HG02642 (cell line): ENCODE measurements around the gene ACOT11.
"Not testable (repeated sequence)": the region's sequence is repeated elsewhere in the genome, so short reads cannot be mapped to it uniquely, and the experiment has no call there.

Experiments
- ATAC-seq: cut with Tn5 transposase; IDR thresholded peaks from one replicate; pipeline ENCODE4 v1.9.1; 2021; ENCODE audit warnings: mild to moderate bottlenecking; ENCODE audit not compliant: unreplicated experiment, poor library complexity

ACOT11 gene

GRCh38 chr1:54606990-54607325 is 58.9 kb downstream of the ACOT11 start:
- ATAC-seq: no peak

GRCh38 chr1:54607821-54608565 is 60.0 kb downstream of the ACOT11 start:
- ATAC-seq: no peak

- no peak for ATAC-seq
These were observed 60.7 kb downstream of the ACOT11 start for GRCh38 chr1:54608566-54609230.

GRCh38 chr1:54609301-54609921 is 61.4 kb downstream of the ACOT11 start:
- no peak for ATAC-seq

- no peak for ATAC-seq
These were observed 62.0 kb downstream of the ACOT11 start for GRCh38 chr1:54610048-54610447.

- ATAC-seq: no peak
These were observed 62.9 kb downstream of the ACOT11 start for GRCh38 chr1:54610601-54611580.

- no peak for ATAC-seq
These were observed 63.6 kb downstream of the ACOT11 start for GRCh38 chr1:54611621-54612020.

- no peak for ATAC-seq
These were observed 66.0 kb downstream of the ACOT11 start for GRCh38 chr1:54614024-54614423.

GRCh38 chr1:54614563-54614962 is 66.5 kb downstream of the ACOT11 start:
- ATAC-seq: no peak

- ATAC-seq: no peak
These were observed 67.7 kb downstream of the ACOT11 start for GRCh38 chr1:54615531-54616279.

- ATAC-seq: no peak
These were observed 71.7 kb downstream of the ACOT11 start for GRCh38 chr1:54619749-54620148.

- no peak for ATAC-seq
These were observed 75.4 kb downstream of the ACOT11 start, which contains the start of gene FAM151A for GRCh38 chr1:54623216-54624007. FAM151A (minus strand) TSS chr1:54623525; CDS start chr1:54623395, 130 bp downstream.

GRCh38 chr1:54624466-54625464 is 76.7 kb downstream of the ACOT11 start:
- ATAC-seq: no peak

- no peak for ATAC-seq
These were observed 79.2 kb downstream of the ACOT11 start for GRCh38 chr1:54627196-54627595.

- not testable (repeated sequence) for ATAC-seq
These were observed 87.8 kb downstream of the ACOT11 start for GRCh38 chr1:54635804-54636203.

GRCh38 chr1:54636461-54637446 is 88.7 kb downstream of the ACOT11 start:
- ATAC-seq: not testable (repeated sequence)
